ENCODE results near the gene PARD3B. TPM values are rescaled to one million over a fixed set of nuclear protein-coding genes. Genes with fewer than 3 reads are reported as not detected.

The PARD3B gene
- total and polyA plus RNA-seq, 2 experiments from 2014 or later, result 3.5 to 4.4 TPM

GRCh38 chr2:204628926-204629712, 83.8 kb downstream of the PARD3B start:
- no peak for DNase-seq (ENCODE audit: low spot score)
- Histone ChIP-seq H3K4me2 (no peak overlapping the region), H3F3A (replicated peaks; ENCODE audit: low read depth) (no peaks in the 10 kb centered on the region), H3K9me2 (ENCODE audit: insufficient read depth) (no peaks in the 10 kb centered on the region), H3K4me1 (ENCODE audit: insufficient read depth) (no peaks in the 10 kb centered on the region), H3K36me3 (ENCODE audit: insufficient read depth) (no peaks in the 10 kb centered on the region), H3K27ac (ENCODE audit: low read depth) (no peak overlapping the region), H3K27me3 (ENCODE audit: insufficient read depth) (no peaks in the 10 kb centered on the region), H3K79me2 (replicated peaks; ENCODE audit: insufficient read depth) (no peaks in the 10 kb centered on the region), H4K20me1 (replicated peaks; ENCODE audit: insufficient read depth) (no peaks in the 10 kb centered on the region), H3K4me3 (no peak overlapping the region), H2AFZ (no peak overlapping the region)
- H3K4me1 Mint-ChIP-seq, result no peaks in the 10 kb centered on the region
- no peaks in the 10 kb centered on the region for H3K27me3 Mint-ChIP-seq (ENCODE audit: insufficient read depth, low read depth, poor library complexity)
- no peaks in the 10 kb centered on the region for H3K36me3 Mint-ChIP-seq (ENCODE audit: low read depth)
- no peak for ATAC-seq
- no peak overlapping the region for H3K4me3 Mint-ChIP-seq
- TF ChIP-seq ETS1 (IDR thresholded peaks at IDR 0.05) (no peak), CTCF (conservative IDR thresholded peaks at IDR 0.05; ENCODE audit: low read depth in 2 of 2) (no peak), EZH2 (IDR thresholded peaks at IDR 0.05; ENCODE audit: low read depth, unreplicated experiment) (no peak), ZNF331 (CRISPR knock-in tag; IDR thresholded peaks at IDR 0.05; ENCODE audit: low read depth) (no peak), JUNB (IDR thresholded peaks at IDR 0.05; ENCODE audit: unreplicated experiment) (no peak), POLR2AphosphoS5 (IDR thresholded peaks at IDR 0.05; ENCODE audit: low read depth) (no peak), REST (IDR thresholded peaks at IDR 0.05; ENCODE audit: unreplicated experiment) (no peak), NANOG (IDR thresholded peaks at IDR 0.05; ENCODE audit: borderline replicate concordance) (no peak), STAT1 (IDR thresholded peaks at IDR 0.05; ENCODE audit: unreplicated experiment) (no peak), CREB1 (CRISPR knock-in tag; IDR thresholded peaks at IDR 0.05; ENCODE audit: low read depth) (no peak), EZH2phosphoT487 (IDR thresholded peaks at IDR 0.05; ENCODE audit: unreplicated experiment) (no peak), ZNF114 (CRISPR knock-in tag; IDR thresholded peaks at IDR 0.05) (no peak), ZNF462 (CRISPR knock-in tag; IDR thresholded peaks at IDR 0.05) (no peak)
- H3K27ac Mint-ChIP-seq, result no peak overlapping the region
- no peaks in the 10 kb centered on the region for H3K9me3 Mint-ChIP-seq
